ENCODE measurements around the gene CFAP410. TPM values are rescaled to one million over a fixed set of nuclear protein-coding genes. Genes with fewer than 3 reads are reported as not detected.

Gene CFAP410
- total RNA-seq, 4 donors from 2014 or later = 18.5 to 35.3 (median 23.6) TPM

- ATAC-seq (ENCODE audit: low FRiP score) (no peak), DNase-seq (ENCODE audit: low spot score) (no peak)
Observed at GRCh38 chr21:44354775-44355771, 15.9 kb upstream of the CFAP410 start.

GRCh38 chr21:44354001-44354405 lies 14.8 kb upstream of the CFAP410 start:
- no peak for TF ChIP-seq CTCF (IDR thresholded peaks at IDR 0.05)
- DNase-seq (ENCODE audit: low spot score) (no peak), ATAC-seq (ENCODE audit: low FRiP score) (no peak)

More at GRCh38 chr21:44354775-44355771, 15.9 kb upstream of the CFAP410 start:
- TF ChIP-seq CTCF (IDR thresholded peaks at IDR 0.05) = no peak

- no peak for DNase-seq (ENCODE audit: low spot score)
Observed at GRCh38 chr21:44353191-44353970, 14.2 kb upstream of the CFAP410 start, which contains the start of gene TRPM2. Gene TRPM2 (plus strand): TSS chr21:44353621. CDS start chr21:44353701, 80 bp downstream.

DNA sequence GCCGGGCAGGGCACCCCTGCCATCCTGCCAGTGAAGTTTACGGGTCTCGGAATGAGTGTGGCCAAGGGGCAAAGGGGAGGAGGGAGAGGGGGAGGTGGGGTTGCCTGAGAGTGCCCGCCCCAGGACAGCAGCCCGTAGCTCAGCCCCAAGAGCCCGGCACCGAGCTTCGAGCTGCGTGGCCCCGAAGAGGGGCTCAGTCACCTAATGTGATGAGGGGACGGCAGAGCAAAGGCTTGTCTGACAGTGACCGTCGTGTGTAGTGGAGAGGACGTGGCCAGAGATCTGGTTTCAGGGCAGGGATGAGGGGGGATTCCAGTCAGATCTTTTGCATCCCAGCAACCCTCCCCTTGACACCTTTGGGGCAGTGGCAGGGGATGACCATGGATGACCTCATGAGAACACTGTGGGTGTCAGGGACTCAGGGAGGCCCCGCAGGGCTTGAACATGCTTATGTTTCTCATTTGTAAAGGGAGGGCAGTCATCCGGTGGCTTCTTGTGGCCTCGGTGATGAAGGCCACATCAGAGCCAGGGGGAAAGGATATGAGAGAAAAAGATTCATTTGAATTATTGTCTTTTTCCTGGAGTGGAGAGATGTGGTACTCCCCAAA lies 13.2 kb upstream of the CFAP410 start:
- TF ChIP-seq CTCF (IDR thresholded peaks at IDR 0.05) = no peak
- no peak for DNase-seq (ENCODE audit: low spot score)

More at GRCh38 chr21:44353191-44353970, 14.2 kb upstream of the CFAP410 start, which contains the start of gene TRPM2:
- TF ChIP-seq CTCF (IDR thresholded peaks at IDR 0.05) = no peak
- no peak for ATAC-seq (ENCODE audit: low FRiP score)

DNA sequence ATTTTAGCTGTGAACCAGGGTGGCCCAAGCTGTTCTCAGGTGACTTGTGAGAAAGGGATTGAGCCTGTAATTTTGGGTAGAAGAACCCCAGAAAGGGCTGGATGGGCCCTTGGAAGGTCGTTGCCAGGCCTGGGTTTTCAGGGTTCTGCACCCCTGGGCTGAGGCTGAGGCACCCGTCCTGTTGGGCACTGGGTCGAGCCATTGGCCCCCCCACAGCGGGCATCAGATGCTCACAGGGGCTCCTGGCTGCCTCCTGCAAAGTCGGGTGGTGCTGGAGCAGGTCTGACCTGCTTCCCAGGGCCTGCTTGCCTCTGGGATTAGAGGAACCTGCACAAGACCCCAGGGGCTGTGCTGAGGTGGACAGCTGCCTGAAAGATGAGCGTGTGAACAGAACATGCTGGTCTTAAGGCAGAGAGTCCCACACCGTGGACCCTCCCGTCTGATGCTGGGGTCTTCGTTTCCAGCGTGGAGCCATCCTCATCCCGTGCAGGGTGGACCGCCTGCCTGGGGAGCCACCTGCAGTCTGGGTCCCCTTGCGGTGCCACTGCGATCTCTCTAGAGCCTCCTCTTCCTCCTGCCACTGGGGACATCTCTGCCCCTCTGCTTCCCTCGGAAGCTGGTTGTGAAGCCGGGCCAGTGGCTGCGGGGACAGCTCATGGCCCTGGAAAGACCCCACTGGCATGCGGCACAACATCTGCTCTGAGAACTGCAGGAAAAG lies 12.5 kb upstream of the CFAP410 start:
- no peak for ATAC-seq (ENCODE audit: low FRiP score)
- TF ChIP-seq CTCF (IDR thresholded peaks at IDR 0.05) = no peak
- DNase-seq (ENCODE audit: low spot score) = no peak

More for the DNA sequence above, 13.2 kb upstream of the CFAP410 start:
- ATAC-seq (ENCODE audit: low FRiP score) = no peak

Measured in omental fat pad (tissue), 4 donors.